ENCODE measurements around the gene MYO1H.

MYO1H gene

GRCh38 chr12:109447482-109447881, 99.8 kb downstream of the MYO1H start:
- H3K4me1 Mint-ChIP-seq = no peaks in the 10 kb centered on the region
- H3K36me3 Mint-ChIP-seq = peaks cover 3% of the 10 kb centered on the region
- H3K27me3 Mint-ChIP-seq = no peaks in the 10 kb centered on the region
- no peak overlapping the region for H3K4me3 Mint-ChIP-seq
- H3K27ac Mint-ChIP-seq = no peak overlapping the region
- no peaks in the 10 kb centered on the region for H3K9me3 Mint-ChIP-seq

GRCh38 chr12:109448272-109448671, 100.6 kb downstream of the MYO1H start:
- Mint-ChIP-seq H3K27ac (no peak overlapping the region), H3K4me3 (no peak overlapping the region), H3K27me3 (no peaks in the 10 kb centered on the region), H3K9me3 (no peaks in the 10 kb centered on the region), H3K4me1 (no peaks in the 10 kb centered on the region), H3K36me3 (peaks cover 3% of the 10 kb centered on the region)

GRCh38 chr12:109448707-109449390, 101.1 kb downstream of the MYO1H start:
- Mint-ChIP-seq H3K4me1 (no peaks in the 10 kb centered on the region), H3K27me3 (no peaks in the 10 kb centered on the region), H3K27ac (no peak overlapping the region), H3K9me3 (no peaks in the 10 kb centered on the region), H3K4me3 (no peak overlapping the region), H3K36me3 (peaks cover 8% of the 10 kb centered on the region)

- H3K36me3 Mint-ChIP-seq = peaks cover 11% of the 10 kb centered on the region
- no peaks in the 10 kb centered on the region for H3K4me1 Mint-ChIP-seq
- no peaks in the 10 kb centered on the region for H3K27me3 Mint-ChIP-seq
- H3K4me3 Mint-ChIP-seq = no peak overlapping the region
- H3K9me3 Mint-ChIP-seq = no peaks in the 10 kb centered on the region
- no peak overlapping the region for H3K27ac Mint-ChIP-seq
Measured at GRCh38 chr12:109449845-109450532, 102.3 kb downstream of the MYO1H start.

GRCh38 chr12:109450980-109451379, 103.3 kb downstream of the MYO1H start:
- no peak overlapping the region for H3K27ac Mint-ChIP-seq
- H3K36me3 Mint-ChIP-seq = peaks cover 11% of the 10 kb centered on the region
- no peaks in the 10 kb centered on the region for H3K27me3 Mint-ChIP-seq
- no peak overlapping the region for H3K4me3 Mint-ChIP-seq
- no peaks in the 10 kb centered on the region for H3K9me3 Mint-ChIP-seq
- H3K4me1 Mint-ChIP-seq = no peaks in the 10 kb centered on the region

- no peaks in the 10 kb centered on the region for H3K27me3 Mint-ChIP-seq
- H3K9me3 Mint-ChIP-seq = no peaks in the 10 kb centered on the region
- H3K4me3 Mint-ChIP-seq = no peak overlapping the region
- H3K36me3 Mint-ChIP-seq = peaks cover 11% of the 10 kb centered on the region
- no peaks in the 10 kb centered on the region for H3K4me1 Mint-ChIP-seq
- no peak overlapping the region for H3K27ac Mint-ChIP-seq
Measured at GRCh38 chr12:109451400-109451799, 103.7 kb downstream of the MYO1H start.

- Mint-ChIP-seq H3K4me1 (peaks cover 2% of the 10 kb centered on the region), H3K36me3 (peaks cover 16% of the 10 kb centered on the region), H3K27me3 (no peaks in the 10 kb centered on the region), H3K9me3 (no peaks in the 10 kb centered on the region), H3K27ac (no peak overlapping the region), H3K4me3 (no peak overlapping the region)
Measured at GRCh38 chr12:109452489-109452888, 104.8 kb downstream of the MYO1H start.

GRCh38 chr12:109455706-109456105, 108.0 kb downstream of the MYO1H start:
- no peaks in the 10 kb centered on the region for H3K9me3 Mint-ChIP-seq
- H3K4me1 Mint-ChIP-seq = peaks cover 22% of the 10 kb centered on the region
- H3K36me3 Mint-ChIP-seq = peaks cover 21% of the 10 kb centered on the region
- H3K4me3 Mint-ChIP-seq = no peak overlapping the region
- no peaks in the 10 kb centered on the region for H3K27me3 Mint-ChIP-seq
- H3K27ac Mint-ChIP-seq = no peak overlapping the region

- Mint-ChIP-seq H3K4me1 (peaks cover 43% of the 10 kb centered on the region), H3K27ac (no peak overlapping the region), H3K4me3 (no peak overlapping the region), H3K36me3 (peaks cover 21% of the 10 kb centered on the region), H3K9me3 (no peaks in the 10 kb centered on the region), H3K27me3 (no peaks in the 10 kb centered on the region)
Measured at GRCh38 chr12:109458086-109458485, 110.4 kb downstream of the MYO1H start.

GRCh38 chr12:109458771-109459208, 111.1 kb downstream of the MYO1H start:
- no peaks in the 10 kb centered on the region for H3K9me3 Mint-ChIP-seq
- H3K4me1 Mint-ChIP-seq = peaks cover 50% of the 10 kb centered on the region
- H3K27ac Mint-ChIP-seq = no peak overlapping the region
- no peaks in the 10 kb centered on the region for H3K27me3 Mint-ChIP-seq
- H3K4me3 Mint-ChIP-seq = no peak overlapping the region
- H3K36me3 Mint-ChIP-seq = peaks cover 16% of the 10 kb centered on the region

- Mint-ChIP-seq H3K27ac (no peak overlapping the region), H3K4me3 (no peak overlapping the region), H3K36me3 (peaks cover 13% of the 10 kb centered on the region), H3K4me1 (peaks cover 55% of the 10 kb centered on the region), H3K27me3 (no peaks in the 10 kb centered on the region), H3K9me3 (no peaks in the 10 kb centered on the region)
Measured at GRCh38 chr12:109459247-109459646, 111.5 kb downstream of the MYO1H start.

GRCh38 chr12:109460538-109460937, 112.8 kb downstream of the MYO1H start:
- no peaks in the 10 kb centered on the region for H3K27me3 Mint-ChIP-seq
- H3K36me3 Mint-ChIP-seq = peaks cover 11% of the 10 kb centered on the region
- peaks cover 67% of the 10 kb centered on the region for H3K4me1 Mint-ChIP-seq
- no peaks in the 10 kb centered on the region for H3K9me3 Mint-ChIP-seq
- no peak overlapping the region for H3K4me3 Mint-ChIP-seq
- no peak overlapping the region for H3K27ac Mint-ChIP-seq

- Mint-ChIP-seq H3K4me1 (peaks cover 74% of the 10 kb centered on the region), H3K27ac (peak overlapping the region; percentile 12), H3K9me3 (no peaks in the 10 kb centered on the region), H3K36me3 (peaks cover 10% of the 10 kb centered on the region), H3K27me3 (no peaks in the 10 kb centered on the region), H3K4me3 (no peak overlapping the region)
Measured at GRCh38 chr12:109461049-109461845, 113.5 kb downstream of the MYO1H start.

GRCh38 chr12:109461846-109462756, 114.4 kb downstream of the MYO1H start:
- no peak overlapping the region for H3K4me3 Mint-ChIP-seq
- no peaks in the 10 kb centered on the region for H3K27me3 Mint-ChIP-seq
- H3K9me3 Mint-ChIP-seq = no peaks in the 10 kb centered on the region
- peaks cover 8% of the 10 kb centered on the region for H3K36me3 Mint-ChIP-seq
- no peak overlapping the region for H3K27ac Mint-ChIP-seq
- H3K4me1 Mint-ChIP-seq = peaks cover 75% of the 10 kb centered on the region

Data from activated naive CD4-positive, alpha-beta T cell treated with anti-CD3 and anti-CD28 coated beads, Interleukin-2, amount 50 U/mL, for 24 hours (primary cell).